ENCODE measurements around the gene PRPF38B.
"Not testable (repeated sequence)": the region's sequence is repeated elsewhere in the genome, so short reads cannot be mapped to it uniquely, and the experiment has no call there.

PRPF38B gene, protein sequence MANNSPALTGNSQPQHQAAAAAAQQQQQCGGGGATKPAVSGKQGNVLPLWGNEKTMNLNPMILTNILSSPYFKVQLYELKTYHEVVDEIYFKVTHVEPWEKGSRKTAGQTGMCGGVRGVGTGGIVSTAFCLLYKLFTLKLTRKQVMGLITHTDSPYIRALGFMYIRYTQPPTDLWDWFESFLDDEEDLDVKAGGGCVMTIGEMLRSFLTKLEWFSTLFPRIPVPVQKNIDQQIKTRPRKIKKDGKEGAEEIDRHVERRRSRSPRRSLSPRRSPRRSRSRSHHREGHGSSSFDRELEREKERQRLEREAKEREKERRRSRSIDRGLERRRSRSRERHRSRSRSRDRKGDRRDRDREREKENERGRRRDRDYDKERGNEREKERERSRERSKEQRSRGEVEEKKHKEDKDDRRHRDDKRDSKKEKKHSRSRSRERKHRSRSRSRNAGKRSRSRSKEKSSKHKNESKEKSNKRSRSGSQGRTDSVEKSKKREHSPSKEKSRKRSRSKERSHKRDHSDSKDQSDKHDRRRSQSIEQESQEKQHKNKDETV

DNA sequence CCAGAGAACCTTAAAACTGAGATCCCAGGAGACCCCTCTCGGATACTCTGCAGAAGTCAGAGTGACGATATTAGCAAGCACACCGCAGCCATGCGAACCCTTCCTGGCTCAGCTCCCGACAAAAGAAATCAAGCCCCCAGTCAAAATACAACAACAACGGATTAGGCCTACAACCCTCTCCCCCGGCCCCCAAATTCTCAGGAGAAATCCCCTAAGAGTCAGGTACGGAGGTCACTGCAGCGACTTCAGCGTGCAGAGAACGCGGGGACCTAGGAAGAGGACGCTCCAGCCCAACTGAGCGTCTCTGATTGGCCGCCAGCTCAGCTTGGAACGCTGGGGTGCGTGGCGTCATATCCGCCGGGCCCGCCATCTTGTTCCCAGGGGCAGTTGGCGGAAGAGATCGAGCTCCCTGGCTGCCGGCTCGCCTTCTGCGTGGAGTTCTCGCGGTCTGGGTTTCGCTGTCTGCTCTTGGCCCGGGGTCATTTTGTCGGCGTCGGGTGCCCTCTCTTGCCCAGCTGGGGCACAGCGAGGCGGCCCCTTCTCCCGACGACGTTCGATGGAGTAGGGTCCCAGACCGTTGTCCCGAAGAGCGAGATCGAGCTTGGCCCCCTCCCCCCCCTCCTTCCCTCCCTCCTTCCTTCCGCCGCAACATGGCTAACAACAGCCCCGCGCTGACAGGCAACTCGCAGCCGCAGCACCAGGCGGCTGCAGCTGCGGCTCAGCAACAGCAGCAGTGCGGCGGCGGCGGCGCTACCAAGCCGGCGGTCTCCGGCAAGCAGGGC is at the start of gene PRPF38B:
PRPF38B (plus strand) TSS at position 369 of the 782 bp plus-strand sequence; CDS start at position 651, 282 bp downstream.
- peak; percentile 81 for DNase-seq

DNA sequence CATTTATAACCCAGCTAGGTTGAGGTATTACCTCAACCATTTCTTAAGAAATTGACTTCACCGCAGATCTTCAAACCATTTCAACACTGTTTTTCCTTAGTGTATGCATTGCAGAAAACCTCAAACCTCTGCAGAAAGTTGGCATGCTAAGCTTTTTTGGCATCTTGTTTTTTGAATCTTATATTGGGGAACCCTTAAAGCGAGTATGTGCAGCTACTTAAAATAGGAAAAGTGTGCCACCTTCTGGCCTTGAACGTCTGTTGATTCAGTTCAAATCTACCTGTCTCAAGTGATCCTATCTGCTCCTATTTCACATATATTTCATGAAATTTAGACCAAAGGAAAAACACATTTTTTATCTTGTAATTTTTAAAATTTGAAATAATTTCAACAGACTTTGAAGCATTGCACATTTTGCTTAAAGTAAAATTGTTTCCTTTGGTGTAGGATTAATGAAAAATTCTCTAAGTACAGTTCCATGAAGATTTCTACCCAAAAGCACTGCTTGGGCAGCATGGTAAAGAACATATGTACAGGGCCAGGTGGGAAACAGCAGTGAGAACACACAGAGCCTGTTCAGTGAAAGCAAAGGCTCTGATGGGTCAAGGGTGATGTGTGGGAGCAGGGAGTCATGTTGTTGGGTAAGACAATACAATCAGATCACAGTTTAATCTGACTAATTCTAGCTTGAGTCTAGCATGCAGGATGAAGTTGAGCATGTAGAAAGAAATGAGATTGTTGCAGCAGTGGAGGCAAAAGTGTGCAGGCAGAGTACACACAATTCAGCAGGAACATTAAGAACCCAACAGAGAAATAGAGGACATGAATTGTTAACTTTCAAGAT is 48.4 kb upstream of the PRPF38B start:
- DNase-seq: peak; percentile 49

DNA sequence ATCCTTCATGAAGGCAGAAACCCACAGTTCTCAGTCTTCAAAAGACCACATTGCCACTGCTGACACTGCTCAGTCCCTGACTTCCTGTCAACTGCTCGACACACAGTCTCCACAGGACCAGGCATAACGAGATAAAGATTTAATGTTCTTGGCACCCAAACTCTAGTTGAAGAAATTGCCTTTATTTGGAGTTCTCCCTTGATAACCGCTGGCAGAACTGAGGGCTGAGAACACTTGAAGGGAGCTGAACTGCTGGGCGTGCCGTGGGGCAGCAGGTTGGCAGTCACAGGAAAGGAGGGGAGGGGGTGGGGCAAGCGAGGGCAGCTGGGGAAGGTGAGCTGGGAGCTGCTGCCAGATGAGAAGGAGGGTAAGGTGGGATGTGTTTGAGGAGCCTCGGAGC is 47.1 kb upstream of the PRPF38B start:
- DNase-seq: no peak

DNA sequence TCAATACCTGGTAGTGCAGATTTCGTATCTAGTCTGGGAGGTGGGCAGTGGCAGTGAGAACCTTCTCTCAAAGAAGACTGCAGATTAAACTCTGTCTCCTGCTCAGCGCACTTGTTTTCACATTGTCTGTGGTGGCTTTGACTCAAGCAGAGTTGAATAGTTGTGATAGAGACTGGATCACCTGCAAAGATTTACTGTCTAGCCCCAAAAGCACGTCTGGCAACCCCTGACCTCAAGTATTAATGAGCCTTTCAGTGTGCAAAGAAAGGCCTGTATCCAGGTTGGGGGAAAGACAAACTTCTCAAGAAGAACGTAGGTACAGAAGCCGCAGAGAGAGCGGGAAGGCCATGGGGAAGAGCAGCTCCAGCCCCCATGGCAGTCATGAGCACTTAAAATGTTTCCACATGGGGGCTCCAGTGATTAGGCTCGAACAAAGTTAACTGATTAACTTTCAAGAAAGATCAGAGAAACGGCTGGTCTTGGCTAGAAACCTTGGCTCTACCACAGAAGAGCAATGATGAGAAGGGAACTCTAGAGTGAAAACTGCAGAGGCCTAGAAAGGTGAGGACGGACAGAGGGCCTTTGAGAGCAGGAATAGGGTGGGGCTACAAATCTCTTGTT is 46.4 kb upstream of the PRPF38B start:
- DNase-seq: no peak

DNA sequence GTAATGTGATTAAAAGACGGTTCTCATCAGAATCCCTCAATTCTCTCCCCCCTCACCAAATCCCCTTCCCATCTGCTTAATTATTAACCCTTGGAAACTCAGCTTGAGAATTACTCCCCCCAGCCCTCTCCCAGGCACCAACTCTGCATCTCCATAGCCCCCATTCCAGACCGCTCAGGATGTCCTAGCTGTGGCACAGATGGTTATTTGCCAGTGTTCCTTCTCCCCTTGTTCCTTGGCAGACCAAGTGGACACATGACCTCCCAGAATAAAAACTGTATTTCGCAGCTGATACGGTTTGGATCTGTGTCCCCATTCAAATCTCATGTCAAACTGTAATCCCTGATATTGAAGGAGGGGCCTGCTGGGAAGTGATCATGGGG is 45.9 kb upstream of the PRPF38B start:
- no peak for DNase-seq

DNA sequence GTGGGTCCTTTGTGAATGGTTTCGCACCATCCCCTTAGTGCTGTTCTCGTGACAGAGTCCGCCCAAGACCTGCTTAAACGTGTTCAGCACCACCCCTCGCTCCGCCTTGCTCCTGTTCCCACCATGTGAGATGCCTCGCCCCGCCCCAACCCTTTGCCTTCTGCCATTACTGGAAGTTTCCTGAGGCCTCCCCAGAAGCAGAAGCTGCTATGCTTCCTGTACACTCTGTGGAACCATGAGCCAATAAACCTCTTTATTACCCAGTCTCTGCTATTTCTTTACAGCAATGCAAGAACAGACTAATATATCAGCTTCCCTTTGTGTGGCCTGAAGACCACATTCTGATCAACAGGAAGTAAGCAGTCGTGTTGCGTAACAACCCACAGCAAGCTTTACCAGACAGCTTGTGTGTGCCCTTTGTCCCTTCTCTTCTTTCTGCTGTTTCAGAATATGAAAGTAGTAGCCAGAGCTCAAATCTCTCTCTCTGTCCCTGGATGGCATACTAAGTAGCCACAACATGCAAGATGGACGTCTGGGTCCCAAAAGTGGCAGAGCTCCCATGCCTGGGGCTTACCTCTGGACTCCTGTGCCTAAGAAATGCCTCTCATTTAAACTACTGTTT is 45.4 kb upstream of the PRPF38B start:
- no peak for DNase-seq

DNA sequence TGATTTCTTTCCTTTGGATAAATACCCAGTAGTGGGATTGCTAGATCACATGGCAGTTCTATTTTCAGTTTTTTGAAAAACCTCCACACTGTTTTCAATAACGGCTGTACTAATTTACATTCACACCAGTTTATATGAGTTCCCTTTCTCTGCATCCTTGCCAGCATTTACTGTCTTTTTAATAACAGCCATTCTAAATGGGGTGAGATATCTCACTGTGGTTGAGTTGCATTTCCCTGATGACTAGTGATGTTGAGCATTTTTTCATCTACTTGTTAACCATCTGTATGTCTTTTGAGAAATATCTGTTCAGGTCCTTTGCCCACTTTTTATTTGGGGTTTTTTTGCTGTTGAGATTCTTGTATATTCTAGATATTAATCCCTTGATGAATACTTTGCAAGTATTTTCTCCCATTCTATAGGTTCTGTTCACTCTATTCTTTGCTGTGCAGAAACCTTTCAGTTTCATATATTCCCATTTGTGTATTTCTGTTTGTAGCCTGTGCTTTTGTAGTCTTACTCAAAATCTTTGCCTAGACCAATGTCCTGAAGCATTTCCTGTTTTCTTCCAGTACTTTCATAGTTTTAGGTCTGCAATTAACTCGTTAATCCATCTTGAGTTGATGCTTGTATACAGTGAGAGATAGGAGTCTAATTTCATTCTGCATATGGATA is 38.5 kb upstream of the PRPF38B start:
- no peak for DNase-seq

DNA sequence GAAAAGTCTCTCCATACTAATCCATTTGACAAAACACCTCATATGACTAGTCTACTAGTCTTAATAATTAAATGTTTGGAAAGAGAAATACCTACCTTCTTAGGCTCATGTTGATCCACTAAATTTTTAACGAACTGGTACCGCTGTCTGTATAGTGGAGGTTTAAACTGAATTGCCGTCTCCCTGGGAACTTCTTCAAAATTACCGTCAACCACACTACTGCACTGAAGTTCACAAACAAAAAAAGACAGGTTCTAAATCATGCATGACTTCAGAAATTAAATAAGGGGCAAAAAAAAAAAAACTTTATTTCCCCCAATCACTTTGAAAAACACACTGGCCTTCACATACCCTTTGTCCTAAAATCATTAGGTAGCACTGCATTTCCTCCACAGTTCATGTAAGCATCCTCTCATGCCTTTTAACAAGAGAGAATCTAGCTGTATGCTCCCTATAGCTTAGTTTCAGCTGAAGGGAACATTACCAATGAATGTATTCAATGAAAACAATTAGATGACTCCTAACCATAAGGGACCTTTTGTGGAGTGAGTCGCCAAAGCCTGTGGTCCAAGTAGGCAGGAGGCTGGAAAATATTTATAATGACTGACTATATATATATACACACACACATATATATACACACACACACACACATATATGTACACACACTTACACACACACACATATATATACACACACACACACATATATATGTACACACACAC is 34.6 kb upstream of the PRPF38B start:
- no peak for DNase-seq

DNA sequence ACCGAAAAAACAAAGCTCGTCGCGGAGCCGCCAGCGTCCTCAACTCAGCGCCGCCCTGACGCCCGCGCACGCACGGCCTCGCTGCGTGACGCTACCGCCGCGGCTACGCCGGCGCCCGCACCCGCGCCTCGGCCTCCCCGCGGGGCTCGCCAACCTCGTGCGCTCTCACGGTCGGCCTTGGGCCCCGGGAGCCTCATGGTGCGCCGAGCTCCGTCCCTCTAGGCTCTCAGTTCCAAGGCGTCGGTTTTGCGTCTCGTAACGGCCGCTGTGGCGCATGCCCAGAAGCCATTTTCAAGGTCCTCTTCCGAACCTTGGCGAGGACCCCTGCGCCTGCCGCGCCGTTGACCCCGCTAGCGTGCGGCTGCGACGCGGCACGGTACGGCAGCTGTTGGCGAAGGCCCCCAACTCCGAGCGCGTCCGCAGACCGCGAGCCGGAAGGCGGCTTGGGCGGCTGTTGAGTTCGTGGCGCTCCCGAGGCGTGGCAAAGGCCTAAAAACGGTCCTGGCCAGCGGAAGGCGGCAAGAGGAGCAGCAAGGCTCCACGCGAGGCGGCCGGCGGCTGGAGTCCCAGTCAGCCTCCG is 31.0 kb upstream of the PRPF38B start, which contains the start of gene HENMT1:
HENMT1 (minus strand) TSS at position 64 of the 580 bp plus-strand sequence. CDS start 1,209 bp downstream, outside the sequence.
- DNase-seq: no peak

DNA sequence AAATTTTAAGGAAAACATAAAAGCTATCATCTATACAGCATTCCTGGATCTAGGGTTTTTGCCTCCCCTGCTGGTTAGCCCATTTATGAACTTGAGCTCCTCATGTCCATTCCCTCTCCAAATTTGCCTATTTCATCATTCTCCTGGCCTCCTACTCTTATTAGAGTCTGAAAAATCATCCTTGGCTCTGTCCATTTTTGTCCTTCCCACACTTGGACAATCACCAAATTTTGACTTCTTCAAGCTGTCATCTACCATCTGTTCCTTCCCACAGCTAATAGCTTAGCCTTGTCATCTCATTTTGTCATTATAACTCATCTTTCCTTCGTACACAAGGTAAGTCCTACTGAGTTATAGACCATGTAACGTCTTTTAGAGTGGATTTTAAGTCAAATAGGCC is 29.0 kb upstream of the PRPF38B start:
- DNase-seq: no peak

DNA sequence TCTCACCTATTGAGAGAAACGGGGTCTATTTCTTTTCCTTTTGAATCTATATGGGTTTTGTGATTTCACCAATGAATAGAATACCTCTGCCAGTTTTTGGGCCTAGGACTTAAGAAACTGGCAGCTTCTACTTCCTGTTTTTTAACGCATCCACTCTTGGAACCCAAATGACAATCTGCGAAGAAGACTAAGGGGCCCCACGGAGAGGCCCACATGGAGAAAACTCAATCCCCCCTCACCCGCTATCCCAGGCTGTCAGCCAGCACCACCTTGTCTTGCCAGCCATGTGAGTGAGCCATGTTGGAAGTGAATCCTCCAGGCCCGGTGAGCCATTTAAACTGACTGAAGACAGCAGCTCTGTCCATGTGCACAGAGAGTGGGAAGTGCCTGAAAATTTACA is 27.6 kb upstream of the PRPF38B start:
- DNase-seq: no peak

DNA sequence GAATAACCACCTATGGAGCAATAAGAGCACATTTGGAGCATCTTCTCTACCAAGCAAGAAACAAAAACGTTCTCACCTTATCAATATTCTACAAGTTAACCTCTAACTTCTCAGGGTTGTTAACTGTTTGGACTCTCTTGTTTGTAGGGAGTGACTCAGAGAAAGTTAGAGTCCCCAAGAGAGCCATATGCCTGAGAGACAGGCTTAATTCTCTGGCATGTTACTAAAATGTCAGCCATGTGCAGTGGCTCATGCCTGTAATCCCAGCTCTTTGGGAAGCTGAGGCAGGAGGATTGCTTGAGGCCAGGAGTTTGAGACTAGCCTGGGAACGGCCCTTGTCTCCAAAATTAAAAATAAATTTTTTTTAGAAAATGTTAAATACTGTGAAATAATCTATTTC is 27.0 kb upstream of the PRPF38B start:
- no peak for DNase-seq

DNA sequence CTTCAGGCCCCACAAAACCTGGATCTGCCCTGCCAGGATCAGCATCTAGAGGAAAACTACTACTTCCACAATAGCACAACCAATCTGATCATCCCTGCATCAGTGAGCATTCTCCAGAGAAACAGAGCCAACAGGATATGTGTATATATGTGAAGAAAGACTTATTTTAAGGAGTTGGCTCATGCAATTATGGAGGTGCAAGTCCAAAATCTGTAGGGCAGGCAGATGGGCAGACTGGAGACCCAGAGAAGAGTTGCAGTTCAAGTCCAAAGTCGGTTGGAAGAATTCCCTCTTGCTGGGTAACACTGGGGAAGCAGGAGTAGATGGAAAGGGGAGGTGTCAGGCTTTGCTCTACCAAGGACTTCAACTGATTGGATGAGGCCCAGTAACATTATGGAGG is 26.3 kb upstream of the PRPF38B start:
- DNase-seq: no peak

DNA sequence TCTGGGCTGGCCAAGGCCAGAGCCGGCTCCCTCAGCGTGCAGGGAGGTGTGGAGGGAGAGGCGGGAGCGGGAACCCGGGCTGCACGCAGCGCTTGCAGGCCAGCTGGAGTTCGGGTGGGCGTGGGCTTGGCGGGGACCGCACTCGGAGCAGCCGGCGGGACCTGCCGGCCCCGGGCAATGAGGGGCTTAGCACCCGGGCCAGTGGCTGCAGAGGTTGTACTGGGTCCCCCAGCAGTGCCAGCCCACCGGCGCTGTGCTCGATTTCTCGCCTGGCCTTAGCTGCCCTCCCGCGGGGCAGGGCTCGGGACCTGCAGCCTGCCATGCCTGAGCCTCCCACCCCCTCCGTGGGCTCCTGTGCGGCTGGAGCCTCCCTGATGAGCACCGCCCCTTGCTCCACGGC is 24.7 kb upstream of the PRPF38B start:
- not testable (repeated sequence) for DNase-seq

DNA sequence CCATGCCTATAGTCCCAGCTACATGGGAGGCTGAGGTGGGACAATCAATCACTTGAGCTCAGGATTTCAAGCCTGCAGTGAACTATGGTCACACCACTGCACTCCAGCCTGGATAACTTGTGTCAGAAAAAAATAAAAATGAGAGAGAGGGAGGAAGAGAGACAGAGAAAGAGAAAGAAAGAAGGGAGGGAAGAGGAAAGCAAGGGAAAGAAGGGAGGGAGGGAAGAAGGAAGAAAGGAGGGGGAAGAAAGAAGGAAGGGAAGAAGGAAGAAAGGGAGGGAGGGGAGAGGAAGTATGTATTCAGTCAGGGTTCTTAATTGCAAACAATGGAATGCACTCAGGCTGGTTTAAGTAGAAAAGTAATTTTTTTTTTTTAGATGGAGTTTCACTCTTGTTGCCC is 23.3 kb upstream of the PRPF38B start:
- DNase-seq: no peak

DNA sequence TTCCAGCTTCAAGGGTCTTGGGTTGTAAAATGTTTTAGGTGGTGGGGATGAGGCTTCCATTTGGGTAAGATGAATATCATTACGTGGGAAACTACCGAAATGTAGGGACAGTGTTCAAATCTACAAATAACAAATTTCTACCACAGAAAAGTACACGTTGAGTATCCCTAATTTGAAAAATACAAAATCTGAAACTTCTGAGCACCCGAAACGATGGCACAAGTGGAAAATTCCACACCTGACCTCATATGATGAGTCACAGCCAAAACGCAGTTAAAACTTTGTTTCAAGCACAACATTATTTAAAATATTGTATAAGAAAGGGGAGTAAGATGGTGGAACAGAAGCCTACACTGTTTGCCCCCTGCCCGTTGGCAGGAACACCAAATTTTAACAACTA is 22.4 kb upstream of the PRPF38B start:
- no peak for DNase-seq

DNA sequence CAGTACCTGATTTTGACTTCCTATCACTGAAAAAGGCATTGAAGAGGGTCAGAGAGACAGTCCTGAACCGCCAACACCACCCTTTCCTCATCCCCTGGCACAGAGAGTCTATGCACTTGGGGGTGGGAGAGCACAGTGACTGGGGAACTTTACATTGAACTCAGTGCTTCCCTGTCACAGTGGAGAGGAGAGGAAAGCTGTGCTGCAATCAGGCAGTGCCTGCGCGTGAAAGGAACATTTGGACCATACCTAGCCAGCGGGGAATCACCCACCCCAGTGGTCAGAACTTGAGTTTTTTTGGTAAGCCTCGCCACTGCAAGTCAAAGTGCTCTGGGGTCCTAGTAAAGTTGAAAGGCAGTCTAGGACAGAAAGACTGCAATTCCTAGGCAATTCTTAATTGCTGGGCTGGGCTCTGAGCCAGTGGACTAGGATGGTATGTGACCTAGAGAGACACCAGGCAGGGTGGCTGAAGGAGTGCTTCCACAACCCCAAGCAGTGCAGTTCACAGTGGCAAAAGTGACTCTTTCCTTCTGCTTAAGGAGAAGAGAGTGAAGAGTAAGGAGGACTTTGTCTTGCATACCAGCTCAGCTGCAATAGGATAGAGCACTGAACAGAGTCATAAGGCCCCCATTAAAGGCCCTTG is 21.9 kb upstream of the PRPF38B start:
- DNase-seq: no peak

DNA sequence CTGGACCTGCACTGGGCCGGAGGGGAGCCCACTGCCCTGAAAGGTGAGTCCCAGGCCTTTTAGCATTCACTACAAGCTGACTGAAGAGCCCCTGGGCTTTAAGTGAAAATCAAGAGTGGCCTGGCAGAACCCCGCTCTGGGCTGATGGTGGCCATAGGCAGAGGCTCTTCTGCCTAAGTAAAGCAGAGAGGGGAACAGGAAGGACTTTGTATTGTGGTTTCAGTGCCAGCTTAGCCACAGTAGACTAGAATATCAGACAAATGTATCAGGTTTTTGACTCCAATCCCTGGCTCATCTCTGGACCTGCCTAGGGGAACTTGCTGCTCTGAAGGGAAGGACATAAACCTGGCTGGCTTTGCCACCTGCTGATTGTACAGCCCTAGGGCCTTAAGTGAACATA is 21.0 kb upstream of the PRPF38B start:
- DNase-seq: no peak

DNA sequence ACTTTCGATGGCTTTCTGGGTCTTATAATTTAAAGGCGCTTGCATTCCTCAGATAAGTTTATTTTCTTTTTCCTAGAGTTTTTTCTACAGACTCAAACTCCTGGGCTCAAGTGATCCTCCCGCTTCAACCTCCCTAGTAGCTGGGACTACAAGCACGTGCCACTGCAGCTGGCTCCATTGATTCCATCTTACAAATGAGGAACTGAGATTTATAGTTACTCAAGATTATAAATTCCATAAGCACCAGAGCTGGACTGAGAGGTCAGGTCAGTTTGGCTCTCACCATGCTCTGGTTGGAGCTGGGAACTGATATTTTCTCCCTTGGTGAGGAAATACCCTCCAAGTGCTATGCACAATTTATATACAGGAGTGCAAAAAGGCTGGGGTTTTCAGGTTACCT is 13.4 kb upstream of the PRPF38B start:
- DNase-seq: no peak

Measured in NCI-H2107 (cell line).